GM12875 (cell line): ENCODE results near the gene SIRPG.
"Not testable (repeated sequence)": the region's sequence is repeated elsewhere in the genome, so short reads cannot be mapped to it uniquely, and the experiment has no call there.

ENCODE experiments used
- H3K4me3 ChIP-seq: one replicate; pipeline ENCODE4 v1.5.1; 2011; ENCODE audit warnings: low read depth, low read length, control low read depth
- CTCF ChIP-seq: IDR thresholded peaks from 2 replicates; pipeline ENCODE4 v1.5.1; 2011; ENCODE audit warnings: low read depth, mild to moderate bottlenecking, control low read depth, inconsistent platforms, low read length, moderate library complexity, borderline replicate concordance; ENCODE audit not compliant: insufficient read depth

SIRPG gene

GRCh38 chr20:1657556-1658334, at the start of gene SIRPG:
TSS of gene SIRPG (minus strand) at chr20:1657779. CDS start at chr20:1657714, 65 bp downstream.
- TF ChIP-seq CTCF, result no peak
- no peak within 1 kb of the TSS for H3K4me3 ChIP-seq

- not testable (repeated sequence) for H3K4me3 ChIP-seq
Observed at GRCh38 chr20:1706887-1707286, 49.3 kb upstream of the SIRPG start.

- H3K4me3 ChIP-seq, result no peak overlapping the region
- no peak for TF ChIP-seq CTCF
Observed at GRCh38 chr20:1706079-1706478, 48.5 kb upstream of the SIRPG start.

GRCh38 chr20:1702855-1703254, 45.3 kb upstream of the SIRPG start:
- H3K4me3 ChIP-seq, result no peak overlapping the region
- no peak for TF ChIP-seq CTCF

- no peak for TF ChIP-seq CTCF
- H3K4me3 ChIP-seq, result no peak overlapping the region
Observed at GRCh38 chr20:1702328-1702727, 44.7 kb upstream of the SIRPG start.

- TF ChIP-seq CTCF, result no peak
- no peak overlapping the region for H3K4me3 ChIP-seq
Observed at GRCh38 chr20:1700990-1701389, 43.4 kb upstream of the SIRPG start.

GRCh38 chr20:1697592-1697991, 40.0 kb upstream of the SIRPG start:
- H3K4me3 ChIP-seq, result no peak overlapping the region
- no peak for TF ChIP-seq CTCF
